NOMO-1 treated with DMSO at 0.1 percent for 48 hours (cell line): Measurements from ENCODE around the gene CYP24A1.

ENCODE experiments used
- DNase-seq: peaks from one replicate; lab custom pipeline; 2025; ENCODE audit not compliant: unreplicated experiment; lab: John Stamatoyannopoulos, UW

Gene CYP24A1

DNA sequence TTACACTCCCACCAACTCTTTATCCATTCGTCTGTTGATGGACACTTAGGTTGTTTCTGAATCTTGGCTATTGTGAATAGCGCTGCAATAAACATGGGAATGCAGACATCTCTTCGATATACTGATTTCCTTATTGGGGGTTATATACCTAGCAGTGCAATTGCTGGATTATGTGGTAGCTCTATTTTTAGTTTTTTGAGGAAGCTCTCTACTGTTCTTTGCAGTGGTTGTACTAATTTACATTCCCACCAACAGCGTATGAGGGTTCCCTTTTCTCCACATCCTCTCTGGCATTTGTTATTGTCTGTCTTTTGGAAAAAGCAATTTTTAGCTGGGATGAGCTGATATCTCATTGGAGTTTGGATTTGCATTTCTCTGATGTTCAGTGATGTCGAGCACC lies 29.5 kb upstream of the CYP24A1 start:
- DNase-seq, result peak; percentile 60

DNA sequence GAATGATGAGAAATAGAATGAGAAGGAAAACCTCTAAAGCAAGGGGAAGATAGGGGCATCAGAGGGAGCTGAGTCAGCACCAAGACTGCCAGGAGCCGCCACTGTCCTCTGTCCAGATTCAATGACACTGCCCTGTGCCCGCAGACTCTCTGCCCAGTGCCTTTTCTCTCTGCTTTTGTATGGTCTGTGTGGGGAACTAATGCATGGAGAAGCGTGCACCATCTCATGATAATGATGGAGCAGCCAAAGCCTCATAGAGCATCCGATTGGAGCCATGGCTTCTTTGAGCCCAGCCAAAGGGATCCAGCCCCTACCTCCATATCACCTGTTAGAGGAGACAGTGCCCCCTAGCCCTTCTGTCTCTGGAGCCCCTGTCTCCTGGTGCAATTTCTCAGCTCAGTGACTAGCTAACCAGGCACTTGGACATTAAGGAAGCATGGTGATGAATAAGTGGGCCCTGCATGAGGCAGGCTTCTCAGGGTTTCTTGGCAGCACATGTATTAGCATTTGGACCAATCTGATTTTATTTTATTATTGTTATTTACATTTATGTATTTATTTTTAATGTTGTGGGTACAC lies 27.6 kb upstream of the CYP24A1 start:
- no peak for DNase-seq

DNA sequence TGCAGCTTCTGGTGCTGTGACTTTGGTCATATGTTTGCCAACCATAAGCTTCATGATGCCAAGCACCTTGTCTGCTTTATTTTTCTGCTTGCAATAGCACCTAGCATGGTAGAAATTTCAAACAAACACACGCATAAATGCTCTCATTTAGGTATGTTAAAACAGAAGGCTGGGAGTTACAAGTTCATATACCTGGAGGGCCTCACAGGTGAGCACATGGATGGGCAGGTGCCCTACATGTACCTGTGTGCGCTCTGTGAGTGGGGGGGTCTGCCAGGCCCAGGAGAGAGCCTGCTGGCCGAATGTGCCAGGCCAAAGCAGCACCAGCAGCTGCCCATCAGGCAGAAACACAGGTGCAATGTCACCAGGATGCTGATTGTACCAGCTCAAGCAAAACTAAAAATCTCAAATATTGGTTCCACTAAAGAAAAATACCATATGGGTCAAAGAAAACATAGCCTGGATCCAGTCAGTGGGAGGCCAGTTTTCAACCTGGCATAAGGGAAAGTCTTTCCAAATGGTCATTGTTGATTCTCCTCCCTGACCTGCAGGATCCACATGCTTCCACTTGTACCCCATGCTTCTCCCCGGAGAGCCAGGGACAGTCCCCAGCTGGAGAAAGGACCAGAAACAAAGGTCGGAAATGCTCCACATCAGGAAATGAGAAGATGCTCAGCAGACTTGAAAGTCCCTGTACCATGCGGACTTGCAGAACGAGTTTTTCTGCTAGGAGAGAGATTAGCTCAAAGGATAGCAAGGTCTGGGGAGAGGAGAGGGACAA lies 26.9 kb upstream of the CYP24A1 start:
- DNase-seq, result no peak

DNA sequence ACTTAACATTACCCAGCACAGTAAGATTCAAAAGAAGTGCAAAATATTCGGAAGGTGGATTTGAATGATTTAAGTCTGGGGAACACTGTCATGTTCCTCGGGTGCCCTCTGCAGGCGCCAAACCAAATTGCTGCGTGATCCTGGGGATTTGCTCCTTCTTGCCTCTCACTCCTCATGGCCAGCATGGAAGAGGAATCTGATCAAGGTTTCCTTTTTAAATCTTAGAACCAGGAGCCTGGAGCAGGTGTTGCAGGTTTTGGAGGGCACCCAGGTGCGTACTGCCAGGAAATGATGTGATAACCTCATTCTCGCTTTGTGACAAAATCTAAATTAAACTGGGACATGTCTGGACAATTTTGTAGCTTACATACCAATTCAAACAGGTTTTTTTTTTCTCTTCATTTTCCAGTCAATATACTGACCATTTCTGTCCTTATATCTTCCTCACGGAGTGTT lies 26.0 kb upstream of the CYP24A1 start:
- DNase-seq, result peak; percentile 55

DNA sequence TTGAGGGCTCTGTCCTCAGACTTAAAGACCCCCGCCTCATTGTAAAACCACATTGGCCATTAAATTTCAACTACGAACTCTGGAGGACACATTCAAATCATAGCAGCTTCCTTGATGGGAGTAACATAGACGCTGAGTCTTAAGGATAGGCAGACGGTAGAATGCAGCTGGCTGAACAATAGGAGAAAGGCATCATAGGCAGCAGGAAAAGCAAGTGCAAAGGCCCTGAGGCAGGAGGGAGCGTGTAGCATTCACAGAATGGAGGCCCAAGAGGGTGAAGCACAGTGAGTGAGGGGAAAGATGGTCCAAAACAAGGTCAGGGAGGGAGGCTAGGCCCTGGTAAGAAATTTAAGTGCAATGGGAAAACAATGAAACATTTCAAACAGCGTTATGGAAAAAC lies 25.5 kb upstream of the CYP24A1 start:
- DNase-seq, result no peak

DNA sequence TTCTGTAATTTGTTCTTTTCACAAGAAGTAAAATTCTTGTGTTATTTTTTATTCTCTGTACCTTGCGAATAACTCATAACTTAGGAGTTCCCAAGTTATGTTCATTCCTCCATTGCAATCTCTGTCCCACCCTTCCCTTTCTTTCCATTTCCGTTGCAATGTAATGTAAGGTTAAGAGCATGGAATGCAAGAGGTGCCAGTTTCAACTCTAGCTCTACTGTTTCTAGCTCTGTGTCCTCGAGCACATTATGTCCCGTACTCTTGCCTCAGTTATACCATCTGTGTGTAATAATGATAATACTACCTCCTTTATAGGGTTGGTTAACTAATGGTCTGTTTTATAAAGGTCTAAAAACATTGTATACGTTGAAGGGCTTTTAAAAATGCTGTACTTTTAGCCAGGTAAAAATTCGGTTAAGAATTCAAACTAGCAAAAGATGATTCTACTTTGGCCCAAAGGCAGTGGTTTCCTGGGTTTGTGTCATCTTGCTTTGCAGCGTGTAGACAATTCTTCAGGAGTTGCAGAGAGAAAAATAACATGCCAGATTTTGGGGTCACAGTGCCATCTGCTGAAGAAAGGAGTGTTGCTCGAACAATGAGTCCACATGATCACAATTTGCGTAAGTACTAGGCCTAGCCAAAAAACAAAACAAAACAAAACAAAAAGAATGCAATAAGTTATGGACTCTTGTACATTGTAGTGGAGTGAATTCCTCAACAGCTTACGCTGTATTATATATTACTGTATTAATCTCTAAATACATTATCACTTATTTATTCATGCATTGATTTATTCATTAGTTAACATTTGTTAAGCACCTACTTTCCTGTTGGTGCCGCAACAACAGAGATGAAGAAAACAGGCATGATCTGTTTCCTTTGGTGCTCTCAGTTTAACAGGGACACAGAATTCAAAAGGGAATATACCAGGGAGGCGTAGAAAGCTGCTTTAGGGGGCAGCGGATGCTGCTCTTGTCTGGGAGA lies 24.1 kb upstream of the CYP24A1 start:
- peak; percentile 40 for DNase-seq

DNA sequence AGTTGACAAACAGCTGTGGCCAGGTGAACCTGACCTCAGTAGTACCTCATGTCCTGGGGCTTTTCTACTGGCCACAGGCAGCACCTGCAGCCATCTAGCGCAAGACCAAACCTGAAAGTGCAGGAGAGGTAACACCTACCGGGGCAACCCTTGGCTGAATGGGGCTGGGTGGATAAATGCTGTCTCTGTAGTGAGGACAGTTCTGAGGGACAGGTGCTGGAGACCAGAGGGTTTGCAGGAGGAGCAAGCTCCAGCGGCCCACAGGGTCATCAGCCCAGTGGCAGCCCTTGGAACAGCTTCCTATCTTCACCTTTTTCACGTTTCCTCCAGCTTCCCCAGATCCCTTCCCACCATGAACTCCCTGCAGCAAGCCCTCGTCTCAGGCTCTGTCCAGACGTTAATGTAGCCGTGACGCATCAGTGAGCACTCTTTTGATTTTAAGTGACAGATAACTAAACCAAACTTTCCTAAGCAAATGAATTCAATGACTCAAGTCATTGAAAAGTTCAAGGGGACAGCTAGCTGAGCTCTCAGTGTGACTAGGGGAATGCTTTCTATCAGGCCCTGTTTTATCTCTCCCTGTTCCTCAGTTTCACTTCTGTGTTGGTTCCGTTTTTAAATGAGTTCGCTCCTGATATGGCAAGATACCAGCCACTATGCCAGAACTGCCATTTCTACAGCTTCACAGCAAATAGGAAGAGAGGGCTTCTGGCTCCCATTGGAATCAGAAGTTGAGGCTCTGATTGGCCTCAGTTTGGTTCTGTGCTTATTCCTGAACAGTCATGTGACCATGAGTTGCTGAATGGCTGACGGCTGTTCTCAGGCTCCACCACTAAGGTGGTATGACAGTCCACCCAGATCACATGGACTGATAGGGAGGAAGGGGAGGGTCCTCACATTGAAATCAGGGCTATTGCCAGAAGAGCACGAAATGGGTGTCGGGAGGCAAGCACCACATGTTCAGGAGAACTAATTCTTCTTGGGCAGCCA lies 22.0 kb upstream of the CYP24A1 start:
- peak; percentile 20 for DNase-seq

DNA sequence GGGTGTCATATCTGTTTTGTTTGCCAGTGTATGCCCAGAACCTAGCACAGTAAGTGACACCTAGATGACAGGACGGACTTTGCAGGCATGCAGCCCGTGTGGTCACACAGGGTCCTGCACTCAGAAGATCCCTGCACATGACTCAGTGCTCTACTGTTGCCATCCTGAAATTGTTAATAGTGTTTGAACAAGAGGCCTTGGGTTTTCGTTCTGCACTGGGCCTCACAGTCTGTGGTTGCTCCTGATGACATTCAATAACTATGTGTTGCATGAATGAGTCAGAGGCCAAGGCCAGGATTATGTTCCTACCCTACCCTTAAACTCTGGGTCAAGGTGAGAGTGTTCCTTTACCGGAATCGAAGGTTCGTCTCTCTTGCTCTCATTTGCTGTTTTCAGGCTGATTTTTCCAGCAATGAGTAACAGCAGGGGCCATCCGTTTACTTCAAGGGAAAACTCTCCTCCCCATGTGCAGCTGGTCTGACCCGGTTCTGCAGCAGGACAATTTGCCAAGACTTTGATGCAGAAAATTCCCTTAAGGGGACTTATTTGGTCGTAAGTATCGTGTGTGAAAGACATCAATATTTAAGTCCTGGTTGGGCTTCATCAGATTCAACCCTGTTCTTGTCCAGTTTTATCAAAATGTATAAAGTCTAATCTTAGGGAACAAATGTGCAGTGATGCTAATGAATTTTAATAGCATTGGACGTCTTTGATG lies 21.1 kb upstream of the CYP24A1 start:
- DNase-seq, result no peak

DNA sequence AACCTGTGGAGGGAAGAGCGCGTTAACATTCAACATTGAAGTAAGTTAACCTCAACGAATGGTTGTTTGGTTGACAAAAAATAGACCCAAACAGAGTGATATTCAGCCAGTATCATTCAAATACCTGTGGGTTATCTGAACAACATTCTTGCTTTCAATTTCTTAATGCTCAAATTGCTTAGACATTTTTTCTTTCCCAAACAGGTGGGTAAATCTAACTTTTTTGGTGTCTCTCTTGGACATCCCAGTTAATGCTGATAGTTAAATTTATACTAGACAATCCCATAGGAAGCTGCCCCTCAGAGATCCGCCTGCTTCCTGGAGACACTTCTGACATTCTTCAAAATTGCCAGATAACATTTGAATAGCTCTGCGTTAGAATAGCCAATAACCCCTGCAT lies 20.0 kb upstream of the CYP24A1 start:
- no peak for DNase-seq

DNA sequence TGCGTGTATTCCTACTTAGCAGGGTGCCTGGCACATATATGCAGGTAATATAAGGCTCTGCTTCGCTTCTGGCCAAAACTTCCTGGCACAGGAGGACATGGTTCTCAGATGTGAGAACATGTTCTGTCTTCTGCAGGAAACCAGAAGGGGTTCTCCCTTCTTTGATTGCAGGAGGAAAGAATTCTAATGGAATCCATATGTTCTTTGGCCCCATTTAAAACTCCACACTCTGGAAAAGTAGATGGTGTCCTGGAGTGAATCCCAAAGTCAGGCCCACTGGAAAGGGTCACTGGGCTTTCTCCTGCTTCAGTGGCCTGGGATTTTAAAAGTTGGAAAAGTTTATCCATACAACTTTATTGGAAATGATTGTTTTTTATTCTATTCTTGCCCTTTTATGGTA lies 16.4 kb upstream of the CYP24A1 start:
- no peak for DNase-seq

DNA sequence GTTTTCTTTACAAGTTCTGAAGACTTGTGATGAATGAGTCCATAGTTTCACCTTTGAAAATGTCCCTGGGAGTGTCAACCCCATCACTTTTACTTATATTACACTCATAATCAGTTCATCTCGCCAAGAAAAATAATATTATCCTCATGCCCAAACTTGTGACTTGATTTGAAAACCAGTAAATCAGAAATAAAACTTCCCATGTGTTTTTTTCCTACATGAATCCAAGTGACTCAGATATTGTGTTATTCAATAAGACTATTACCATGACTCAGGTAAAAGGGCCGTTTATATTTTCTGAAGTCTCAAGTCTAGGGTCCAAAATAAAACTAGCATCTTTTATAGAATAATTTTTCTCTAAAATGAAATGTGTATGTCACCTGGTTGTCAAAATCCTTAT lies 15.8 kb upstream of the CYP24A1 start:
- no peak for DNase-seq

DNA sequence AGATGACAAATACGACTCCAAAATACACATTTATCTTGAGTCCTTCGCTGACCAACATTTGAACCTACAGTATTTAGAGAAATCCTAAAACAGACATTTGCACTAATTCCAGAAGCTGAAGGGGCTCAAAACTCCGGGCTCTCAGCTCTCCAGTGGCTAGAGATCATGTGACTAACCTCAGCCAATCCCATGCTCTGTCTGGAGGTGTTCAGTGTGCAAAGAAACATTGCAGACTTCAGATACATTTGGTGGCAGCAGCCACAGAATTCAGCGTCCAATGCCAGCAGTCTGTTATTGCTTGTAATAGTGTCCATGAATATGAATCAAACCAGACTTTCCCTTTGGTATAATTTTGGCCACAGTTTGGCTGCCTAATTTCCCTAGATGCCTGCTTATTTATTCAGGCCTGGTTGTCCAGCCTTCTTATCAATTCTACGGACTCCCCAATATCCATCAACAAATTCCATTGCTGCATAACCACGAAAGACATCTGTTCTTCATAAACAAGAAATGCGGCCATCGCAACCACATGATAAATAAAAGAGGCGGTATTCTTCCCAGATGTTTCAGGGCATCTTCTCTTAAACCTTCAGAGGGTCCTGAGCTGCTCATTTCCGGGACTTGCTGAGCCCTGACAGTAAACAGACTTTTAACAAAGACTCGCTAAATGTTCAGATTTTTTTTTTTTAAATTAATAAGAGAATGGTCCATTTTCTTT lies 14.5 kb upstream of the CYP24A1 start:
- DNase-seq, result no peak

DNA sequence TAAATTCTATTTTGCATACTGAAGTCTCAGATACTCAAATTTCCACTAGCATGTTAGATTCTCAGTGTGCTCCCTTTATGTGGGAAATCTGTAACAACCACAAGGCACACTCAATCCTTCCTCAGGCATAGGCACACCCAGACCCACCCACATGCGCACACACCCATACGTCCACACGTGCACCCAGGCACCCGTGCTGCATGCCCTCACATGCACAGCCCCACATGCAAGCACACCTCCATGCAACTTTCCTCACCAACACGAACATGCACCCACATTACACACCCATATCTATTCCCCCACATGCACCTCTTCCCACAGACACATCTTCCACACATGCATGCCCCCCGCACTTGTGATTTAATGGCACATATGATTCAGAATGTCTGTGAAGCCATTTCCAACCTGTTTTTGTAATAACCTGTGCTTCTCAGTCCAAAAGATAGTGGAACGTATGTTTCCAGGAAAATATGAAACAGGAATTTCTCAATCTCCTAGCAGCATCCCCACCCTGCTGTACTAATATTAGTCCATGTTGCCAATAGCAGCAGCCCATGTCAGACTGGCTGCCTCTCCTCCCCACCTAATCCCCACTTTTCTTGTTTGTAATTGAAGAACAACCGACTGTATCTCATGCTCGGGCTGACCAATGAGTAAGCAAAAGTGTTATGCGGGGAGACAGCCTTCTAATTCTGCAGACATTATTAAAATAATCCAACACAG lies 11.3 kb upstream of the CYP24A1 start:
- no peak for DNase-seq

DNA sequence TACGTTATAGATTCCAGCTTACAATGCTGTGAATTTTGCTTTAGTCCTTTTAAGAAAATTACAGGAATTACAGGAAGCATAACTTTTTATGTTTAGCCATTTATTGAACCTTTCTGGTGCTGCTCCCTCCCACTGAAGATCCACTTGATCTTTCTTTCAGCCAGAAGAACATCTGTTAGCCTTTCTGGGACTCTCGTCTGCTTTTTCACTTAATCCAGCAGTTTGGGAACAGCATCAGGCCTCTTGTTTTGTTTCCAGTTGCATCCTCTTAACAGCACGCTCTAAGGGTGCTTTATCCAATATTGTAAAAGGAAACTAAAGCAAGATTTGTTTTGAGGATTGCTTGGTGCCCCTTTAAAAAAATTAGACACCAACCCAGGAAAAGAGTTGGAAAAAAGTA lies 10.3 kb upstream of the CYP24A1 start:
- DNase-seq, result no peak

DNA sequence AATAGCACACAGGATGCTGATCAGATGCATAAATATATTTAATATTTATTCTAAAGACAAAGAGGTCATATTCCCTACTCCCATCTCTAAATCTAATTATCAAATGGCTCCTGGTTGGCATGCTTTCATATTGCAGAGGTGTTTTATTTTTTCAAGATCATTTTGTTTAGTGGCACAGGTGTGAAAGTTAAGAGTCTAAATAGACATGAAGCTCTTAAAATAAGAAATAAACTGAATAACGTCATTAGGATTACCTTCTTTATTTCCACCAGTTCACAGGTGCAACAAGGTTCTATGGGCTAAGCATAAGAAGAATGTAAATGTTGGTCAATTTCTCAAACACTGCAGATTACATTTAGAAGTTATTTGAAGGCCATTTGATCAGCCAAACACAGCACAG lies 7.1 kb upstream of the CYP24A1 start:
- DNase-seq, result no peak

DNA sequence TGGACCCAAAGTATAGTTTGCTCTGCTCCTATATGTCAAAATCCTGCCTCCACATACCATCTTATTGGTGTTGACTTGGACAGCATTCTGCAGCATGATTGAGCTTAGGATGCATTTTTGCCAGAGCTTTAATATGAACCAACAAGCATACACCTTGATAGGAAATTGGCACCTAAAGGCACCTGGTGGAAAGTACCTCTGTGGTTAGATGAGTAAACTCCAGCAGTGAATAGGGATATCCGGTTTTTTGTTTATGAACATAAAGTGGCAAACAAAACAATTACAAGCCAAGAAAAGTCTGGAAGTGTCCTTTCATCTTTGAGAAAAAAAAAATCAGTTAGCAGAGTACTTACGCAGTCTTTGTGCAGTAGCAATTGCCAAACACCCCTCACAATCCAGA lies 6.2 kb upstream of the CYP24A1 start:
- no peak for DNase-seq

DNA sequence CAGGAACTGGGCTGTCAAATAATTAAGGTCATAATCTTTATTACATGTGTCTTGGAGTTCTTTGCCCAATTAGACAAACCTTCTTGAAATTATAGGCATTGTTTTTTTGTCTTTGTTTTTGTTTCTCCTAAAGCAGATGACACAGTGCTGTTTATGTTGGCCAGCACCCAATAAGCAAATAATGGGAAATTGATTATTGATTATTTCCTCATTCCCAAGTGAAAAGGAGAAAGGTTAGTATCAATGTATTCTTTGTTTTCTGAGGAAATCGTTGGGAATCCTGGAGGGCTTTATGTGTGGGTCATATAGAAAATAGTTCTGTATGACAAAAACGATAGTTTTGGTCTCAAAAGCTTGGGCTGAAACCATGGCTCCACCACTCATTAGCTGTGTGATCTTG lies 4.5 kb upstream of the CYP24A1 start:
- DNase-seq, result no peak

DNA sequence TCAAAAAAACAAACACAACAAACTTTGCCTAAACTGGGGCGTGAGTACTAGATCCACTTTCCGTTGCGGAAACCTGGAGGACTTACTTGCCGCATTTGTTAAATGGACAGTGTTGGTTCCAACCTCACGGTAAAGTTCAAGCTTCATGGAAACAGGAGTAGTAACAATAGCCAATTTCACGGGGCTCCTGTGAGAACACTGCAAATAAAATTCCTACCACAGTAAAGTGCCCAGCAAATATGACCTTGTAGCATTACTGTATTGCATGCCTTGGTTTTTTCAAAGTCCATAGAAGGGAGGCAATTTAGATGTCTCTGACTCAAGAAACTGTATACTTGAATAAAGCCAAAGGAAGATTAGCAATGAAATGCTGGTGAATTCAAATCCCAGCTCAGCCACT lies 3.6 kb upstream of the CYP24A1 start:
- no peak for DNase-seq

DNA sequence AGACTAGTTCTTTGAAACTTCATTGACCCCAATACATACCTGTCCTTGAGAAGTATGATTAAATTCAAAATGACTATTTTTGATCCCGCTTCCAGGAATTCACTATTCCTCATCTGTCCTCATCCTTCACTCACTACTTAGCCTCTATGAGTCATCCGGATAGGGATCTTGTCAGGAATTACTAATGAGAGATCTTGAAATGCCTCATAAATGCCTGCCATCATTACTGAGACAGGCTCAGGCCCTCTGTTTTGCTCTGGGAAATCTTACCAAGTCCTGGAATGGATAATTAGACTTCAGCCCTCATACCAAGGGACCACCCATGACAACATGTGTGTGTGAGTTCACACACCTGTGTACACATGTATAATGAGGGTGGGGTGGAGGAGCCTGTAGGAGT lies 2.8 kb upstream of the CYP24A1 start:
- DNase-seq, result no peak
